Stimulated activated CD8-positive, alpha-beta memory T cell treated with anti-CD3 and anti-CD28 coated beads, Interleukin-4, amount 100 ng/mL, for 1 hour (primary cell): ENCODE results near the gene ADCY5.

Experiments used
- DNase-seq, 2 donors: peaks; one replicate each; pipeline ENCODE4 v3.0.0-alpha.2; 2020; ENCODE audit warnings: low read depth in 2 of 2, low spot score in 1 of 2

ADCY5 gene

DNA sequence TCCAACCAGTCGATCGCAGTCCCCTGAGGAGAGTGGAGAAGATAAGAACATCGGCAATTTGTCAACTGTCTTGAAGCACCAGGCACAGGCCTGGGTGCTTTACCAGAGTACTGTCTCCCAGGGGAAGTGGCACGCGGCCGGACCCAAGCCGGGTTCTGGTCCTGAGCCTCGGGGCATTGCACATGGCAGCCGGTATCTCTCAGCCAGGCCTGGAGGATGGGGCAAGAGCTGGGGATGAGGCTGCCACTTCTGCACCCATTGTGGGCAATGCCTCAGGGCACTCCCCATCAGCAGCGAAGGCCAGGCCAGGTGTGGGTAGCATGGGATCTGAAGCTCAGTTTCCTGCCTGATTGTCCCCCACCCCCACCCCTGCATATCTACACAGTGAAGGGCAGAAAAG lies 77.5 kb downstream of the ADCY5 start:
- no peak for DNase-seq

DNA sequence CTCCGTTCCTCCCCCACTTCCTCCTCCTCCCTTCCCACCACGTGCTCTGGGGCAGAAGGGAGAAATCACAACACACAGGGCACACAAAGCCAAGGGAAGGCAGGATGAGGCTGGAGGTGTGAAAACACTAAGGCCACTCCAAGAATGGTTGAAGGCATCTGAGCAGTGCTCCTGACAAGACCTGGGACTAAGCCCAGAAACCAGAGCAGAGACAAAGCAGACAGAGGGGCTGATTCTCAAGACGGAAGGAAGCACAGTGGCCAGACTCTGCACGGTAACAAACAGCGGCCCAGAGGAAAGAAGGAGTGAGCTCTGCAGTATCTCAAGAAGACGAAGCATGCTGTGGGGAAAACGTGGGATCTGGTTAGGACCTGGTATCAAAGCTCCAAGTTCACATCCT lies 78.1 kb downstream of the ADCY5 start:
- DNase-seq = no peak

DNA sequence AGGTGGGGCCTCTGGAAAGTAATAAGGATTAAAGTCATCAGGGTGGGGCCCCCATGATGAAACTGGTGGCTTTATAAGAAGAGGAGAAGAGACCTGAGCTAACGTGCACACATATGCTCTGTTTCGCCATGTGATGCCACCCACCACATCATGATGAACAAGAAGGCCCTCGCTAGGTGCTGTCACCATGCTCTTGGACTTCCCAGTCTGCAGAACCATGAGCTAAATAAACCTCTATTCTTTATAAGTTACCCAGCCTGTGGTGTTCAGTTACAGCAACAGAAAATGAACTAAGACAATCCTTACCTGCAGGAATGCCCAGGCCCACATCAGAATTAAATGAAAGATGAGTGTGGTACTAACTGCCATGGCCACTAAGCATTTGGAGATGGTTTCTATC lies 79.8 kb downstream of the ADCY5 start:
- DNase-seq = no peak

DNA sequence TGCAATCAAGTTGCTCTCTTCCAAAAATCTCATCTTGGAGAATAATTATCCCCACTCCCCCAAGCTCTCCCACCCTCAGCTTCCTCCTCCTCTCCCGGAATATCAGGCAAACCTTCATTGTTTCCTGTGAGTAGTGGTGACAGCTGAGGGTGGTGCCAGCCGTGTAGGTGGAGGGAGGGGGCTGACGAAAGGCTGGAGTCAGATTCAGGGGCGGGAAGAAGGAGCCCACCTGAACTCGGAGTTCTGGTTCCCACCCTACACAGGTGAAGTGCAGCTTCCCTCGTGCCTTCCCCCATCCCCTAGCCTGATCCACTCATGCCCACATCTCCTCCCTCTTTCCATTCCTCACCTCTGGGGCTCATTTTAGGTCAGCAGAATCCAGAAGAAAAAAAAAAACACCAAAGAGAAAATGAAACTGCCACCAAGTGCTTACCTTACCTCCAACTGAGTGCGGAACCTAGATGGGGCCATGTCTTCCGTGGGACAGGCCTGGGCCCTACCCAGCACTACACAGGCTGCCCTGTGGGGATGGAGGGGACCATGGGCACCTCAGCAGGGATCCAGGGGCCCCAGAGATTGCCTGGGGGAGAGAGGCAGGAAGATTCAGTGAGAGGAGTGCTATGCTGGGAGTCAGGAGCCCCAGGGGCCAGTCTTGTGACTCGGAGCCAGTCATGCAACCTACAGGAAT lies 81.3 kb downstream of the ADCY5 start:
- no peak for DNase-seq

DNA sequence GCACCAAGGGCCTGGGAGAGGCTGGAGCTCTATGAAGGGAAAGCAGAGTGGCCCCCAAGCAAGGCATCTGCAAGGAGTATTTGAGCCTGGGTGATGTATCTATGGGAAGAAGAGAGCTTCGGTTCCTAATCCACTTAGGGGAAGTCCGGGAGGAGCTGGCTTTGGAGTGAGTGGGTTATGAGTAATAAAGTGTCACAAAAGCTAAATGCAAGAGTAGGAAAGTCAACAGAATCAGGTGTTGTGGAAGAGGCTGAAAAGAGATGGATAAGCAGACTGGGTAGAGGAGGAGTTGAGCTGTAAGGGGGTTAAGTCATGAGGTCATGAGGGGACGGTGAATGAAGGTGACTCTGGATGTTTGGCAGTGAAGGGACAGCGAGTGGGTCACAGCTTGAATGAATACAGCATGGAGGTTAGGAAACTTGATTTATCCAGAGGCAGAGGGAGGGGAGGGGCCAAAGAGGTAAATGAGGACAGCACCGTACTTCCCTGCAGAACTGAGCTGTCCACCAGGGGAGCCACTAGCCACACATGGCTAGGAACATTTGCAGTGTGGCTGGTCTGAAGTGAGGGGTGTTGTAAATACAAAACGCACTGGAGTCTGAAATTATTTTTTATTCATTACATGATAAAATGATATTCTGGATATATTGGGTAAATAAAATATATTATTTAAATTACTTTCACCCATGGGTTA lies 83.3 kb downstream of the ADCY5 start:
- DNase-seq = no peak

DNA sequence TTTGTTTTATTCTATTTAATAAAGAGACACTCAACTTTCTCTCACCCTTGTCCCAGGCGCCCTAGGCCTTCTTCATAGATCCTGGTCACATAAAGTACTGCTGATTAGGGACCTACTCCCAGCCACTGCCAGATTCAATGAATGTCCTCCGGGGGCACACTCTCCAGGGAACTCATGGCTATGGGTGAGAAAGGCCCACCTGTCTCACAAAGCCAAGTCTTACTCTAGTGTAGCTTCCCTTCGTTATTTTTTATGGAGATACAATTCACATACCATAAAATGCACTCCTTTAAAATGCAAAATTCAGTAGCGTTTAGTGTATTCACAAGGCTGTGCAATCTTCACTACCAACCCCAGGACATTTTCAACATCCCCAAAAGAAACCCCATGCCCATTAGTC lies 87.8 kb downstream of the ADCY5 start:
- no peak for DNase-seq

DNA sequence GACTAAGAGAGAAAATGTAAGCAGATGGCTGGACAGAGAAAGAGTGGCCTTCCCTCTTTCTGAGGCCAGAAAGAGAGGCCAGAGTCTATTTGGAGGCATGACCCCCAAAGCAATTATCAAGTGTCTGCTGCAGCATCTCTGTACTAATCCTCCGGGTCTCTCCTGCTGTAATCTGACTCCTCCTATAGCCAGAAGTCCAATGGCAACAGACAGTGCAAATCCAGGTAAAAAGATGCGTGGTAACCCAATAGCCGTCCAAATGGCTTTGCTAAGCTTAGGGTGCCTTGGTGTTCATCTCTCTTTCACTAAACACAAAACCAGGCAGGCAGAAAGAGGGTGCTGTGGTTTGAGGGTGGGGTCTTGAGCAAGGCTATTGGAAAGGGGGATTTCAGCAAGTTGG lies 91.6 kb downstream of the ADCY5 start:
- DNase-seq = no peak

DNA sequence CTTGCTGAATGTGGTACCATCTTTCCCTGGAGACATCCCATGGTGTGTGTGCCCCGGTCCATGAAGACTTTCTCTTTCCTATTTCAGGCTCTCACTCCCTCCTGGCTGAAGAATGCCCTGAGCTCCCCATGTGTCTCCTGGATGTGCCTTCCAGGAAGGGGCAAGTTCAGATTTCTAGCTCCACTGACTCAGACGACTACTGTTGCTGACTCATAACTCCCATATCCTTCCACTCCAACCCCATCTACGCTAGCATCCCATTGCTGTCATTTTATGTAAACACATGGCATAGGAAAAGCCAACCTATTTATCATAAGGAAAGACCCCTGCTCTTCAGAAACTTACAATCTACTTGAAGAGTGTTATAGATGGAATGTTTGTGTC lies 95.0 kb downstream of the ADCY5 start:
- DNase-seq = no peak

DNA sequence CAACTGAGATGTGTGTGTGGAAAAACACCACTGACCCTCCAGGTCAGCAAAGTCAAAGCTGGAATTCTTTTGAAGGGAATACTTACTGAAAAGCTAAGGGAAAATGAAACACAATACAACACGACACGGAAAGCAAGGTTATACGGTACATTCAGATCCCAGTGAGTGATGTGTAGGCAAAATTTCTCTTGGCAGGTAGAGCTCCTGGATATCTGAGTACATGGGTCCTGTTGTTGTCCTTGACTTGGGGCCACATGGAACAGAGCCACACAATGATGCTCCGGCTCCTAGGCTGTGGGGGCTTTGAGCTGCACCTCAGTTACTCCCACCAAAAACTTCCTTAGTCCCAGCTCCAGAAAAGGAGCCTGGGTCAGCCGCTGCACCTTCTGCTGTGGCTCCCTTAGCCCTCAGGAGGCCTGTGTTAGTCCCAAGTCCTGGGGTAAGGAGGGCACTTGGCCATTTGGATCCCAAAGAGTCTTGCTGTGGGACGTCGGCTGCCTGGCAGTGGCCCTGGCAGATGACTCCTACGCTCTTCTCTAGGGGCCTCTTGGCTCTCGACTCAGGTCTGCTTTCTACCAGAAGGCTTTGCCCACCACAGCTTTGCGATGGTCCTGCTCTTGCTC lies 95.6 kb downstream of the ADCY5 start:
- DNase-seq = no peak

DNA sequence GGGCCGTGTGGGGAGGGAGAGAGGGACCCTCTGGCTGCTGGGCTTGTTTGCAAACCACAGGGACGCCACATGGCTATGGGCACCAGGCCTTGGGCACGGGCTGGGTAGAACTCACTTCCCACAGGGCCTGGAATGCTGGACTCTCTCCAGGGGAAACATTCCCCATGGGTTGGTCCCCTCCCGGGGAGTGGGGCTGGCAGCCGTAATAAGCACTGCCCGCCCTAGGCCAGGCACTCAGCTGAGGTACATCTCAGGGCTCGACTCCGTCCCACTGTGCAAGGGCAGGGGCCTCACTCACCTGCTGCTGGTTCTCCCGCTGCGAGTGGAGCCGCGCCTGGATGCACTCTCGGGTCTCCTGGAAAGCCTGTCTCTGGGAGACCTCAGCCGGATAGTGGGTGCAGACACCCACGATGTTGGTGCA lies 96.7 kb downstream of the ADCY5 start:
- DNase-seq = no peak

DNA sequence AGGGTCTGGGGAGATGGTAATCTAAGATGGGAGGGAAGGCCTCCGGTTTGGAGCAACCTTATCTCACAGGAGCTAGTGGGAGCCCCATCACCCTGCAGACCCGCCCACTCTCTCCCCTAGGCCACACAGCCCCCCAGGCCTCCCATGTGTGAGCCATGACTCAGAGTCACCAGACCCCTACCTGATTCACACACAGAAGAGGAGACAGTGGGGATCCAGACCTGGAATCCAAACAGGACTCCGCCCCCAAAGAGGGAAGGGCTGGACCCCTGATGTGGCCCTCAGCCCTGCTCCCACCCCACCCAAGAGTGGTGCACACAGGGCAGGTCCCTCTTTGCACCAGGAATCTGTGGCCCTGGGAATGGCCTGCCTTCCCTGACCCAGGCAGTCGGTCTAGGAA lies 97.4 kb downstream of the ADCY5 start:
- no peak for DNase-seq

DNA sequence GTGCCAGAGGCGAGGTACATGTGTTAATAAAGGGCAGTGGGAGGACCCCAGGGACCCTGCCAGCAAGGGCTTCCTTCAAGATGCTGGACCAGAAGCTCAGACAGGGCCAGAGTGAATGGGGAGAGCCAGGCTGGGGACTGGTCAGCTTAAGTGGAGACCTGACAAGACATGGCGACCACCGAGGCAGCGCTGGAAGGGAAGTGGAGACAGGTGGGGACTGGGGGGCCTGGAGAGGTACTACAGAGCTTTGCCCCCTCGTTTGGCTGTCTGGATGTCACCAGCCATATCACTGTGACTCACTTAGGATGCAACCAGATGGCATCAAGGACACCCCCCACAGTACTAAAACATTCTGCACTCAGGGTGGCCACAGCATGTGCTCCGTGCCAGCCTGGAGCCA lies 97.9 kb downstream of the ADCY5 start:
- no peak for DNase-seq

DNA sequence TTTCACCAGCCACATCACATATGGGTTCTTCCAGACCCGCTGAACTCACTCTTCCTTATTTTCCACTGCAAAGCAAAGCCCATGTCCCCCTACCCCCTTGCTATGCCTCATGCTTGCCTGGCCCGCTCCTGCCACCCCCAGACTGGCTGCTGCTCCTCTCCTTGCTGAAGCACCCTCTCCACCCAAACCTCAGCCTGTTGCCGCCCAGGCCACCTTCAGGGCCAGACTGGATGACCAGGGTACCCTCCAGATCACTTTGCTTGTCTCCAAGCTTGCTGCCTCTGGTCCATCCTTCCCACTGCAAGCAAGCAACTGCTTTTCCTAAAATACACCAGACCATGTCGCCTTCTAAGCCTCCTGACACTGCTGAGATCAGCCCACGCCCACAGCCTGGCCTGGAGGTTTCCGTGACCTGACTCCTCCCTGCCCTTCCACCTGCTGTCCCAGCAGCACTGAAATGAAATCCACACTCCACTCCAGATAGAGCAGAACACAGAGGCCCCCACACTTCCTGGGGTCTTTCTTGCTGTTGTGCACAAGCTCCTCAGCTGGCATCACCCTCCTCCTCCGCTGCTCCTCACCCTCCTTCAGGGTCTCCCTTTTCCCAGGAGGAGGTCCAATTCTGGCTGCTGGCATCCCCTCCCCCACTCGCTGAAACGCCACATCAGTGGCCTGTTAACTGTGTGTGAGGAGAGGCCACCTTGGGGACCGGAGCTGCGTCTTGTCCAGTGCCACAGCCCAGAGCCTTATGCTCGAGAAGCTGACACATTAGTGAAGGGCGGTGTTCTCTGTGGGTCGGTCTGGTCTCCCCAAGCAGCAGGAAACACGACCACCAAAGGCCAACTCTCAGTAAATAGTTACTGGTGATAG lies 99.1 kb downstream of the ADCY5 start:
- no peak for DNase-seq

DNA sequence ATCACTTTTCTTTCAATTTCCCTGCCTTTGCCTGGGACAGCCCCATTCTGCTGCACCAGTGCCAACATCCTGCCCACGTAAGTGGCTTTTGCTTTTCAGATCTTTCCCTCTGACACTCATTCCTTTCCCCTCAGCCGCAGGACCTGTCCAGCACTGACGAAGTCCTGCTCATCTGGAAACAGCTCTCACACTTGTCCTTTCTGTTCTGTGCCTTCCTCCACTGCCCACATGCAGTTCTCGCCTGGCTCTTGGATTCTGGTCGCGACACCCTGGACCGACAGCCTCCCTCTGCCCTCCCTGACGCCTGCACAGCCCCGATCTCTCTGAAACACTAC lies 99.7 kb downstream of the ADCY5 start:
- DNase-seq = no peak

DNA sequence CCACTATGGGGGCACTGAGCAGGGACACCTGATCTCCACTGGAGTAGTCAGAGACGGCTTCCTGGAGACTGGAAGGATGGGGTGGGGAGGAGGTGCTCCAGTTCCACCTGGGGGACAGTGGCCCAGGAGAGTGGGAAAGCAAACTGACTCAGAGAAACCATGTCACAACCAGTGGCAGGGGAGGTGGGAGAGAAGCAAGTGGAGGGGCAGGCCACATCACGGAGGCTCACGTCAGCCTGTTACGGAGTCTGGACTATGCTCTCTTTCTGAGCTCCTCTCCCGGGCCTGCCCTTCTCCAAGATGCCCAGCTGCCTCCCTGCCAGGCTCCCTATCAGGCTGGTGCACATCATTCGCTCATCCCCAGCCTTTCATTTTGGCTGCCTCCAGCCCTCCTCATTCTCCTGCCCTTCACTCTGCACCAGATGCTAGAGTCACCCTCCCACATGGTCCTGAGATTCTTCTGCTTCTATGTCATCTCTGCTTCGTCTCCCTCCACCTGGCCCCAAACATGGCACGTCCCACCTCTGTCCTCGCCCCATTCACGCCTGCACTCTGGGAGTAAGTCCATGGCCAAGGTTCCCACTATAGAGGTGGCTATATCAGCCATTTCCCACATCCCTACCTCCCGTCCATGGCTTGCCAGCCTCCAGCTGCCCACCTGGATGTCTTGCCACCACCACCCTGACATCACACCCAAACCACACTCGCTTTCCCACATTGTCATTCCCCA lies 100.3 kb downstream of the ADCY5 start:
- no peak for DNase-seq

DNA sequence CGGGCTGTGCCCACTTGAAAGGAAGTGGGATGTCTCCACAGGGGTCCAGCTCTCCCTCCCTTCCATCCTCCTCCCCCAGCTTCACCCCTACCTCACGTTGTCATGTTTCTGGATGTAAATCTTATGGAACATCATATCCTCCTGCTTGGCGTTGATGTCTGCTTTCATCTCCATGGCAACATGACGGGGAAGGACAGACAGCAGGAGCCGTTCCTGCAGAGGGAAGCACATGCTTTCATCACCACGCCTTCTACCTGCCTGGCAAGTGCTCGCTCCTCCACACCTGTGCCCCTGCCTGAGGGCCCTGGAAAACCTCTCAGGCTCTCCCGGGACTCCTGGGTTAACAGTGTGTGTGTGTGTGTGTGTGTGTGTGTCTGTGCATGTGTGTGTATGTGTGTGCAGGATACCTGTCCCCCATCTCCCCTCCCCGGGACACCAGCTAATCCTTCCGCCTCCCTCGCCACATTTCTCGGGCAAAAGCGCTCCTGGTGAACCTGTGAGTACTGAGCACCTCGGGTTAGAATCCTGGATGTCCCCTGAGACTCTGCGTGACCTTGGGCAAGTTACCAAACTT lies 101.1 kb downstream of the ADCY5 start:
- DNase-seq = no peak

DNA sequence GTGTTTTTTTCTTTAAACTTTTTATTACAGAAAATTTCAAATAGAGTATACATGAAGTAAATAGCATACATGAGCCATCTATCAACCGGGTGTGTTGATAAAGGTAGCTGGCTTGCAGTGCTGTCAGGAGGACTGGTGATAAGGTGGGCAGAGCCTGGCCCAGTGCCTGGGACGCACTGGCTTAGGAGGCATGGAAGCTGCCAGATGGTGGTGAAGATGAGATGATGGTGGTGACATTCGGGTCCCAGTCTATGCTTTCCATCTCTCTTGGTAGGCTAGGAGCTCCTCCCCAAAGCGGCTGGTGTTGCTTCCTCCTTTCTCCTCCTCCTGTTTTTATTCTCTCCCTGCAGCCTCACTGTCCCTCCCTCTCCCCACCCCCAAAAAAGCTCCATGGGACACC lies 101.7 kb downstream of the ADCY5 start:
- DNase-seq = no peak

DNA sequence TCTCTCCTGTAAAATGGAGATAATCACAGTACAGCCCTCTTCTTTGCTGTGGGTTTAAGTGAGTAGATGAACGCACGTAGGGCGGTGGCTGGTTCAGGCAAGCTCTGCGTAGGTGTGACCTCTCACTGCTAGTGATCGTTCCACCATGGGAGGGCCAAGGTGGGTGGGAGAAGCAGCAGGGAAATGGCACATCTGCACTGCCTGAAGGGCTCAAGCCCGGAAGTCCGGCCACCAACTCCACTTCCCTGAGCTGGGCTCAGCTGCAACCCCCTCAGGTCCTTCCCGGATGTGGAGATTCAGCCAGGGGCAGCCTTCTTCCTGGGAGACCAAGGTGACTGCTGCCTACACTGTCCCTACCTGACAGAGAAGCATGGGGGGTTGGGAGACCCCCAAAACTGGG lies 102.9 kb downstream of the ADCY5 start:
- DNase-seq = no peak

DNA sequence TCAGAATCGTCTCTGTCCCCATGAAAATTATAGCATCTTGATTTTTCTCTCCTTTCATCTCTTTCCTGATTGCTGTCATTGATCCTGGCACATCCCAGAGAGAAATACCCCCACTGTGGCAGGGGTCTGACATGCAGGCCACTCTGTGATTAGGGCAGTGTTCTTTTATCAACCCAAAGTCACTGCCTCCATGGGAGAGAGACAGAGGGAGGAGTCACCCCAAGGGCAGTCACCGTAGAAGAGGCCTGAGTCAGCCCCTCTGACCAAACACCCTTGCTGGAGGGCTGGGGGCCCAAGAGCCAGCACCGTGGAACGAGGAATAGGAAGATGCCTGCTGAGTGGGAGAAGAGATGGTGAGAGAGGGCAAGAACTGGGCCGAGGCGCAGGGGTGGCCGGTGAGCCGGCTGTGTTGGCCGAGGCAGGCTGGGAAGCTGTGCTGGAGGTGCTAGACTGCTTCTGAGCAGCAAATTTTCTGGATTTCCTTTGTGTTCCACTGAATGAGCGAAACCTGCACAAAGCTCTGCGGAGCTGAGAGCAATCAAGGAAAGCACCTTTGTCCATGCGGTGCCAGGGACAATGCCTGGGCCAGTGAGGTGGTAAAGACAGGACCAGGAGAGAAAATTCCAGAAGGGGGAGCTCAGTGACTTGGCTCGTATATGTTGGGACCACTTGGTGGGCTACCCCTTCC lies 103.8 kb downstream of the ADCY5 start:
- no peak for DNase-seq

DNA sequence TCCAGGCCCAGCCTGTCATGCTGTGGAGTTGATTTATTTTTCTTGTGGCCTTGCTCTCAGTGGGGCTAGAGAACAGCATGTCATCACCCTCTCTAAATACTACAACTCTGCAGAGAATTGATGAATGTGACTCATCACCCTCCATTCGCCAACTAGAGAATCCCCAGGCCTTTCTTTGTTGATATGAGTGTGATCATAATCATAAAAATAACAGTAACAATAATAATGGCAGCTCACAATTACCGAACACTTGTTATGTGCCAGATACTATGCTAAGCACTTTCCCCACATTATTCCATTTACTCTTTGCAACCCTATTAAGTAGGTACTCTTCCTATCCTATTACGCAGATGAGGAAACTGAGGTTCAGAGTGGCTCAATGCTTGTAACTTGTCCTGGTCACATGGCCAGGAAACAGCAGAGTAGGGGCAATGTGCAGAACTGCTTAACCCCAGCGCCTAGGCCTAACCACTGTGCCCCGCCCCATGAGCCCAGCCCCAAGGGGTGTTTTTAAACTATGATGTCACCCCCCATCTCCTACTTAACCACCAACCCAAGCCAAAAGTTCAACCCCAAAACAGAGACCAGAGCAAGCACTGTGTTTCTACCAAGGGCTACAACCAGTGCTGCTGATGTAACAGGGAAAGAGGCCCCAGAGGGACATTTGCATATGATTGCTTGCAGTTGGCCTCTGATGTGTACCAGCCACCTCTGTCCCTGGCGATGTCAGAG lies 104.5 kb downstream of the ADCY5 start:
- DNase-seq = no peak
